Neural progenitor cell (in vitro differentiated cells): ENCODE data around the gene ERGIC3.

ENCODE experiments used
- CTCF ChIP-seq: fragments of 200-600 bp; sonication (generic); IDR thresholded peaks from 2 replicates; pipeline ENCODE4 v1.5.1; 2017; ENCODE audit warnings: antibody characterized with exemption, mild to moderate bottlenecking
- EZH2 ChIP-seq: fragments of 200-600 bp; sonication (generic); IDR thresholded peaks from 2 replicates; pipeline ENCODE4 v1.6.1; 2017; ENCODE audit warnings: antibody characterized with exemption, mild to moderate bottlenecking, moderate library complexity
- EZH2phosphoT487 ChIP-seq: fragments of 200-600 bp; sonication (generic); IDR thresholded peaks from 2 replicates; pipeline ENCODE4 v1.6.1; 2017; ENCODE audit warnings: antibody characterized with exemption

DNA sequence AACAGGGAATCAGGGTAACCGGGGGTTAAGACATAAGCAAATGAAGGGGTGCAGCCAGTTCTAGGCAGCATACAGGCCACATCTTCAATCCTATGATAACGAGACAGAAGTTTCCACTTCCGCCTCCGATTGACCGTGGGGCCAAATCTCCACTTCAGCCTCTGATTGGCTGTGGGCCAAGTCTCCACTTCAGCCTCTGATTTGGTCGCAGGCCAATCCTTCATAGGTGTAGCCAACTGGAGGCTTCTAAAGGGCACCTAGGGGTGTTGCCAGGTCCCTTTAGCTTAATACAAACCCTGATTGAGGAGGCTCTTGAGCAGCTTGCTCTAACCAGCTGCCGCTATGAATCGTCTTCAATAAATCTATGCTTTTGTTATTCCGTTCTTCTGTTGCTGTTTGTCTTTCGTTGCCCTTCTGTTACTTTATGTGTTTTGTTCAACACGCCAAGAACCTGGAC, 2.1 kb upstream of the ERGIC3 start:
- TF ChIP-seq CTCF: no peak
- no peak for TF ChIP-seq EZH2phosphoT487
- TF ChIP-seq EZH2: no peak
